ENCODE measurements around the gene SUPV3L1. TPM values are rescaled to one million over a fixed set of nuclear protein-coding genes. Genes with fewer than 3 reads are reported as not detected.
A peak's percentile ranks its signal among the peaks of the same experiment; 100 is the strongest.
"Not testable (repeated sequence)": the region's sequence is repeated elsewhere in the genome, so short reads cannot be mapped to it uniquely, and the experiment has no call there.

Gene SUPV3L1
- 10 to 100 TPM; 30.7 to 55.1 TPM for total RNA-seq

DNA sequence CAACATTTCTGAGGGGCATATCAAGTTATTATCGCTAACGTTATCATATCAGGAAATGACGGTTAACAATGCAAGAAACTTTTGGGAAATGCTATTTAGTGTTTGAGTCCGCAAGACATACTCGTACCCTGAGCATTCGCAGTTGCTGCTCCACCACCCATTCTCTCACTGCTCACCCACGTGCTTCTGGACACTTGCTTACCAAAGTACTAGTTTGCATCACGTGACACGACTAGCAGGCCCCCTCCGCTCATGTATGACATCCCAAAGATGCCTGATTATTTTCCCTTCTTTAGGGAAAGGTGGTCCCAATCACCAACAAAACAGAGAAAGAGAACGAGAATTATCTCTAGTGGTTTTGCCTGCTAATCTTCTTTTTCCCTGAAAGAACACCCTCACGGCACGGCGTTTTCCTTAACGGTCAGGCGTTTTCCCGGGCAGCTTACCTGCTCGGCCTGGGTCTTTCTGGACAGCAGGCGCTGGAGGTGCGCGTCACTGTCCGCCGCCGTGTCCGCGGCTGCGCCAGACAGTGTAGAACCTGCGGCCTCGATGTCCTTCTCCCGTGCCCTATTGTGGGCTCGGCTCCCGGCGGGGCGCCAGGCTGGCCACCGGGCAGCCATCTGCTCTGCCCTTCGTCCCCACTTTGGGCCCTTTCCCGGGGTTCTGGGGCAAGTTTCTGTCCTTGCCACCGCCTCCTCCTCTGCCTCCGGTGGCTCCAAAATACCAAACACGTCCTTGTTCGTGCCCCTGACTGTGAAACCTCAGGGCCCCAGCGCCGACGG, at the start of gene SUPV3L1:
SUPV3L1 (plus strand) TSS at position 492 of the 782 bp plus-strand sequence; CDS start at position 550, 58 bp downstream.
- peak; percentile 91 for DNase-seq (ENCODE audit: low spot score)
- Histone ChIP-seq H3K4me1 (ENCODE audit: control insufficient read depth in 1 of 2, low read depth in 2 of 2) (peaks cover 10 to 23% of the 10 kb centered on the region in 2 donors), H3K27ac (peak within 1 kb of the TSS; percentile 83 to 95), H3K36me3 (no peaks in the 10 kb centered on the region), H3K9me3 (no peaks in the 10 kb centered on the region), H3K27me3 (replicated peaks; ENCODE audit: insufficient read depth) (no peaks in the 10 kb centered on the region), H3K4me3 (peak within 1 kb of the TSS; percentile 99)
- peak; percentile 99 for ATAC-seq (ENCODE audit: insufficient number of reproducible peaks, low FRiP score, low read depth)
- TF ChIP-seq, protein P1, sequence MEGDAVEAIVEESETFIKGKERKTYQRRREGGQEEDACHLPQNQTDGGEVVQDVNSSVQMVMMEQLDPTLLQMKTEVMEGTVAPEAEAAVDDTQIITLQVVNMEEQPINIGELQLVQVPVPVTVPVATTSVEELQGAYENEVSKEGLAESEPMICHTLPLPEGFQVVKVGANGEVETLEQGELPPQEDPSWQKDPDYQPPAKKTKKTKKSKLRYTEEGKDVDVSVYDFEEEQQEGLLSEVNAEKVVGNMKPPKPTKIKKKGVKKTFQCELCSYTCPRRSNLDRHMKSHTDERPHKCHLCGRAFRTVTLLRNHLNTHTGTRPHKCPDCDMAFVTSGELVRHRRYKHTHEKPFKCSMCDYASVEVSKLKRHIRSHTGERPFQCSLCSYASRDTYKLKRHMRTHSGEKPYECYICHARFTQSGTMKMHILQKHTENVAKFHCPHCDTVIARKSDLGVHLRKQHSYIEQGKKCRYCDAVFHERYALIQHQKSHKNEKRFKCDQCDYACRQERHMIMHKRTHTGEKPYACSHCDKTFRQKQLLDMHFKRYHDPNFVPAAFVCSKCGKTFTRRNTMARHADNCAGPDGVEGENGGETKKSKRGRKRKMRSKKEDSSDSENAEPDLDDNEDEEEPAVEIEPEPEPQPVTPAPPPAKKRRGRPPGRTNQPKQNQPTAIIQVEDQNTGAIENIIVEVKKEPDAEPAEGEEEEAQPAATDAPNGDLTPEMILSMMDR (IDR thresholded peaks at IDR 0.05): no peak

DNA sequence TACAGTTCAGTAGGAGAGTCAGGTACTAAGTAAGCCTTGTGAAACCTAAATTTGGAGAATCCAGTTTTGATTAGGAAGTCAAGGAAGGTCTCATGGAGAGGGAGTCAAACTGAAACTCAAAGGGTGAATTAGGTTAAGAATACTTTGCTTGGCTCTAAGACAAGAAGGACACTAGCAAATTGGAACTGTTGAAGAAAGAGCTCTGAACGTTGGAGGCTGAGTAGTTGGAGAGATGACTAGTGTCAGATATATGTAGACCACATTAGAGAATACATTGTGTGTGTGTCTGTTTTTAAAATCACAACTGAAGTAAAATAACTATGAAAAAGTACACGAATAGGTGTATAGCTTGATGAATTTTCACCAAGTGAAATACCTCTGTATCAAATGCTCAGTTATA, 49.8 kb upstream of the SUPV3L1 start:
- Histone ChIP-seq H3K27me3 (replicated peaks; ENCODE audit: insufficient read depth) (no peaks in the 10 kb centered on the region), H3K4me3 (no peak overlapping the region), H3K9me3 (no peaks in the 10 kb centered on the region), H3K27ac (no peak overlapping the region), H3K36me3 (peaks cover 4% of the 10 kb centered on the region), H3K4me1 (ENCODE audit: control insufficient read depth in 1 of 2, low read depth in 2 of 2) (peaks cover 4 to 27% of the 10 kb centered on the region in 2 donors)
- DNase-seq (ENCODE audit: low spot score): no peak
- no peak for ATAC-seq (ENCODE audit: insufficient number of reproducible peaks, low FRiP score, low read depth)
- TF ChIP-seq, protein P1 (IDR thresholded peaks at IDR 0.05): no peak

DNA sequence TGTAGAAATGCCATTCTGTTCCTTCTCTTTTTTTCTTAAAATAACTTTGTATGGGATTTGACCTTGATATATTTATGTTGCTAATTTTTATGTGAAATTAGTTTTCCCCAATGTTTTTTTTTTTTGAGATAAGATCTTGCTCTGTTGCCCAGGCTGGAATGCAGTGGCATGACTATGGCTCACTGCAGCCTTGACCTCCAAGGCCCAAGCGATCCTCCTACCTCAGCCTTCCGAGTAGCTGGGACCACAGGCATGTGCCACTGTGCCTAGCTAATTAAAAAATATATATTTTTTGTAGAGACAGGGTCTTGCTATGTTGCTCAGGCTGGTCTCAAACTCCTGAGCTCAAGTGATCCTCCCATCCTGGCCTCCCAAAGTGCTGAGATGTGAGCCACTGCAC, 40.1 kb upstream of the SUPV3L1 start:
- H3K27me3 ChIP-seq (replicated peaks; ENCODE audit: insufficient read depth): no peaks in the 10 kb centered on the region
- H3K4me1 ChIP-seq (ENCODE audit: control insufficient read depth in 1 of 2, low read depth in 2 of 2): no peaks in the 10 kb centered on the region
- no peak overlapping the region for H3K4me3 ChIP-seq
- no peaks in the 10 kb centered on the region for H3K9me3 ChIP-seq
- DNase-seq (ENCODE audit: low spot score): no peak
- TF ChIP-seq, protein P1 (IDR thresholded peaks at IDR 0.05): no peak
- ATAC-seq (ENCODE audit: insufficient number of reproducible peaks, low FRiP score, low read depth): no peak
- peaks cover under 1% of the 10 kb centered on the region for H3K36me3 ChIP-seq
- H3K27ac ChIP-seq: no peak overlapping the region

DNA sequence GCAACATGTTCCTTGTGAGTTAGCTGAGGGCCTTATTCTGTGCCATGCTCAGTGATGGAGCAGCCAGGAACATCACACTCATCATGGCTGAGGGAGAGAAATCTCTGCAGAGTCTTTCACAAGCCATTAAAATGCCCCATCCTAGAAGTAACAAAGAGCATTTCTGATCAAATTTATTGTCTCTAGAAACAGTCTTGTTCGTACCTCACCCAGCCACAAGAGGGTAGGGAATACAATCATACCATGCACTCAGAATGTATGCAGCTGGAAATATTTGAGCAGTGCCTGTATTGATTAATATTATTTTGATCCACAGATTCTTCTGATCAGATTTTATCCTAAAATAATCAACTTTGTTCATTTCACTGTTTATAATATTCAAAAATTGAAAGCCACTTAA, 38.7 kb upstream of the SUPV3L1 start:
- Histone ChIP-seq H3K27ac (no peak overlapping the region), H3K36me3 (no peaks in the 10 kb centered on the region), H3K4me1 (ENCODE audit: control insufficient read depth in 1 of 2, low read depth in 2 of 2) (peaks cover 0 to 3% of the 10 kb centered on the region in 2 donors), H3K27me3 (replicated peaks; ENCODE audit: insufficient read depth) (no peaks in the 10 kb centered on the region), H3K9me3 (no peaks in the 10 kb centered on the region), H3K4me3 (no peak overlapping the region)
- DNase-seq (ENCODE audit: low spot score) (no peak), ATAC-seq (ENCODE audit: insufficient number of reproducible peaks, low FRiP score, low read depth) (no peak)
- TF ChIP-seq, protein P1 (IDR thresholded peaks at IDR 0.05): no peak

DNA sequence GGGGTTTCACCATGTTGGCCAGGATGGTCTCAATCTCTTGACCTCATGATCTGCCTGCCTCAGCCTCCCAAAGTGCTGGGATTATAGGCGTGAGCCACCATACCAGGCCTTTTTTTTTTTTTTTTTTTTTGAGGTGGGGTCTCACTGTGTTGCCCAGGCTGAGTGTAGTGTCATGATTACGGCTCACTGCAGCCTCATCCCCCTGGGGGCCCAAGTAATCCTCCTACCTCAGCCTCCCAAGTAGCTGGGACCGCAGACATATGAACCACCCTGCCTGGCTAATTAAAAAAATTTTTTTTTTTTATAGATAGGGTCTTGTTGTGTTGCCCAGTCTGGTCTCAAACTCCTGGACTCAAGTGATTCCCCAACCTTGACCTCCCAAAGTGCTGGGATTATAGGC, 38.0 kb upstream of the SUPV3L1 start:
- H3K27me3 ChIP-seq (replicated peaks; ENCODE audit: insufficient read depth); H3K27ac ChIP-seq; ATAC-seq (ENCODE audit: insufficient number of reproducible peaks, low FRiP score, low read depth); H3K9me3 ChIP-seq; H3K4me3 ChIP-seq; H3K4me1 ChIP-seq (ENCODE audit: control insufficient read depth in 1 of 2, low read depth in 2 of 2); DNase-seq (ENCODE audit: low spot score); H3K36me3 ChIP-seq: not testable (repeated sequence)

All from thoracic aorta (tissue), 2 donors.